GM19238 (cell line): ENCODE measurements around the gene SYT9.

ENCODE experiments used
- DNase-seq: peaks from one replicate; pipeline ENCODE4 v3.0.0; 2011; ENCODE audit warnings: low spot score; ENCODE audit not compliant: insufficient read length

The SYT9 gene

GRCh38 chr11:7272373-7272772 lies 20.7 kb downstream of the SYT9 start:
- no peak for DNase-seq

- no peak for DNase-seq
Measured at GRCh38 chr11:7275133-7275532, 23.4 kb downstream of the SYT9 start.

GRCh38 chr11:7278314-7278917 lies 26.7 kb downstream of the SYT9 start:
- DNase-seq: peak; percentile 11

GRCh38 chr11:7279676-7280075 lies 28.0 kb downstream of the SYT9 start:
- DNase-seq: no peak

- DNase-seq: no peak
Measured at GRCh38 chr11:7281079-7281478, 29.4 kb downstream of the SYT9 start.

- no peak for DNase-seq
Measured at GRCh38 chr11:7281809-7282208, 30.1 kb downstream of the SYT9 start.

GRCh38 chr11:7286178-7286577 lies 34.5 kb downstream of the SYT9 start:
- no peak for DNase-seq

- DNase-seq: no peak
Measured at GRCh38 chr11:7291100-7291829, 39.6 kb downstream of the SYT9 start.

GRCh38 chr11:7292922-7293321 lies 41.2 kb downstream of the SYT9 start:
- DNase-seq: no peak

- DNase-seq: no peak
Measured at GRCh38 chr11:7299393-7299792, 47.7 kb downstream of the SYT9 start.

GRCh38 chr11:7300281-7300680 lies 48.6 kb downstream of the SYT9 start:
- no peak for DNase-seq

GRCh38 chr11:7303146-7303545 lies 51.4 kb downstream of the SYT9 start:
- DNase-seq: no peak

- DNase-seq: no peak
Measured at GRCh38 chr11:7306900-7307299, 55.2 kb downstream of the SYT9 start.

GRCh38 chr11:7307836-7308235 lies 56.1 kb downstream of the SYT9 start:
- no peak for DNase-seq

- no peak for DNase-seq
Measured at GRCh38 chr11:7311903-7312302, 60.2 kb downstream of the SYT9 start.

GRCh38 chr11:7314811-7315604 lies 63.3 kb downstream of the SYT9 start:
- DNase-seq: no peak

- no peak for DNase-seq
Measured at GRCh38 chr11:7319501-7319900, 67.8 kb downstream of the SYT9 start.

- no peak for DNase-seq
Measured at GRCh38 chr11:7320306-7320705, 68.6 kb downstream of the SYT9 start.

- DNase-seq: no peak
Measured at GRCh38 chr11:7321473-7322450, 70.1 kb downstream of the SYT9 start.

GRCh38 chr11:7332451-7332850 lies 80.7 kb downstream of the SYT9 start:
- DNase-seq: no peak

GRCh38 chr11:7332962-7333361 lies 81.3 kb downstream of the SYT9 start:
- DNase-seq: no peak
